Cardiac muscle cell (in vitro differentiated cells and primary cell): ENCODE measurements around the gene IL17RB. TPM values are rescaled to one million over a fixed set of nuclear protein-coding genes. Genes with fewer than 3 reads are reported as not detected.

Experiments used
- DNase-seq, 2 donors: peaks; one replicate each; pipeline versions ENCODE4 v3.0.0 to v3.0.0-alpha.2; 2010 to 2017; ENCODE audit warnings: low read depth in 1 of 2, low spot score in 1 of 2
- H3K27ac ChIP-seq: fragments of 200-600 bp; sonication (generic); 2 replicates; pipeline ENCODE4 v1.5.1; 2016
- H3K27me3 ChIP-seq: fragments of 200-600 bp; sonication (generic); 2 replicates; pipeline ENCODE4 v1.6.0; 2016; ENCODE audit warnings: control low read depth
- H3K36me3 ChIP-seq: fragments of 200-600 bp; sonication (generic); 2 replicates; pipeline ENCODE4 v1.5.1; 2016; ENCODE audit warnings: control low read depth
- H3K4me1 ChIP-seq: fragments of 200-600 bp; sonication (generic); 2 replicates; pipeline ENCODE4 v1.8.1; 2017; ENCODE audit warnings: low read depth, mild to moderate bottlenecking, mixed run types
- H3K4me3 ChIP-seq: fragments of 200-600 bp; sonication (generic); 2 replicates; pipeline ENCODE4 v1.5.1; 2016; ENCODE audit warnings: mild to moderate bottlenecking
- H3K9me3 ChIP-seq: fragments of 200-600 bp; sonication (generic); 2 replicates; pipeline ENCODE4 v1.5.1; 2017; ENCODE audit warnings: low read depth, mild to moderate bottlenecking, control low read depth
- polyA plus RNA-seq: library from polyadenylated mRNA; unstranded; fragments of >200 nt; fragmentation: Nextera tagmentation; extraction: Ambion mirVana; gene quantifications from 2 replicates; pipeline ENCODE4 v1.2.1, GENCODE V29; 2016
- total RNA-seq: library from RNA; depleted of rRNA; stranded (reverse); fragments of >200 nt; gene quantifications from 2 replicates; pipeline ENCODE4 v1.2.3, GENCODE V29; 2016
- TF ChIP-seq, protein P1 (sequence below): IDR thresholded peaks from 2 replicates; pipeline ENCODE4 v1.5.1; 2012; ENCODE audit warnings: low read depth, mild to moderate bottlenecking, low read length

Gene IL17RB, protein sequence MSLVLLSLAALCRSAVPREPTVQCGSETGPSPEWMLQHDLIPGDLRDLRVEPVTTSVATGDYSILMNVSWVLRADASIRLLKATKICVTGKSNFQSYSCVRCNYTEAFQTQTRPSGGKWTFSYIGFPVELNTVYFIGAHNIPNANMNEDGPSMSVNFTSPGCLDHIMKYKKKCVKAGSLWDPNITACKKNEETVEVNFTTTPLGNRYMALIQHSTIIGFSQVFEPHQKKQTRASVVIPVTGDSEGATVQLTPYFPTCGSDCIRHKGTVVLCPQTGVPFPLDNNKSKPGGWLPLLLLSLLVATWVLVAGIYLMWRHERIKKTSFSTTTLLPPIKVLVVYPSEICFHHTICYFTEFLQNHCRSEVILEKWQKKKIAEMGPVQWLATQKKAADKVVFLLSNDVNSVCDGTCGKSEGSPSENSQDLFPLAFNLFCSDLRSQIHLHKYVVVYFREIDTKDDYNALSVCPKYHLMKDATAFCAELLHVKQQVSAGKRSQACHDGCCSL
- total RNA-seq (8.4 and 13.1 TPM in 2 replicates), polyA plus RNA-seq (11.5 and 15.9 TPM in 2 replicates)

DNA sequence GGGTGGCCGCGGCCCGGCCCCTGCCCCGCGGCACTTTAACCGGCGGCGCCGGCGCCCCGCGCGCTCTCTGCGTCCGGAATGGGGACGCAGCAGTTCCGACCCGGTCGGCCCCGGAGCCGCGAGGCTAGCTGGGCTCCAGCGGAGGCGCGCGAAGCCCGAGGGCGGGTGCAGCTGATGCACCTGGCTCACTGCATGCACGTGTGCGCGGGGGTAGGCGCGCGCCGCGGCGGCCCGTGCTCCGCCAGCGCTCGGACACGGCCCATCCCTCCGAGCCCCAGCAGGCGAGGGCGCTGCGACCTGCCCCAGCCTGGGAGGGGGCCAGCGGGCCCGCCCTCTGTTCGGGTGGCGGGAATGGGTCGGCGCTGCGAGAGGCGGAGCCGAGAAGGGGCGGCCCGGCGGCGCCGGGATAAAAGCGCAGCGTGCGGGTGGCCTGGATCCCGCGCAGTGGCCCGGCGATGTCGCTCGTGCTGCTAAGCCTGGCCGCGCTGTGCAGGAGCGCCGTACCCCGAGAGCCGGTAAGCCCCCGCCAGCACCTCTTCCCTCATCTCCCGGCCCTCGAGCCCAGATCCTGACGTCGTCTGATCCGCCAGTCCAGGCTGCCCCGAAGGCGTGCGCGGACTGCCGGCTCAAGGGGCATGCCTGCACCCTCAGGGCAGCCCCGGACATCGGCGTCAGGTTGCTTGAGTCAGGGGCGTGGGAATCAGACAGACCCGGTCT lies at the start of gene IL17RB, which contains the start of gene CHDH:
TSS of gene IL17RB (plus strand) at position 435 of the 717 bp plus-strand sequence. CDS start at position 456, 21 bp downstream.
TSS of gene CHDH (minus strand) at position 286 of the 717 bp plus-strand sequence. CDS start 22,411 bp downstream, outside the sequence.
- H3K36me3 ChIP-seq, result no peaks in the 10 kb centered on the region
- TF ChIP-seq, protein P1, sequence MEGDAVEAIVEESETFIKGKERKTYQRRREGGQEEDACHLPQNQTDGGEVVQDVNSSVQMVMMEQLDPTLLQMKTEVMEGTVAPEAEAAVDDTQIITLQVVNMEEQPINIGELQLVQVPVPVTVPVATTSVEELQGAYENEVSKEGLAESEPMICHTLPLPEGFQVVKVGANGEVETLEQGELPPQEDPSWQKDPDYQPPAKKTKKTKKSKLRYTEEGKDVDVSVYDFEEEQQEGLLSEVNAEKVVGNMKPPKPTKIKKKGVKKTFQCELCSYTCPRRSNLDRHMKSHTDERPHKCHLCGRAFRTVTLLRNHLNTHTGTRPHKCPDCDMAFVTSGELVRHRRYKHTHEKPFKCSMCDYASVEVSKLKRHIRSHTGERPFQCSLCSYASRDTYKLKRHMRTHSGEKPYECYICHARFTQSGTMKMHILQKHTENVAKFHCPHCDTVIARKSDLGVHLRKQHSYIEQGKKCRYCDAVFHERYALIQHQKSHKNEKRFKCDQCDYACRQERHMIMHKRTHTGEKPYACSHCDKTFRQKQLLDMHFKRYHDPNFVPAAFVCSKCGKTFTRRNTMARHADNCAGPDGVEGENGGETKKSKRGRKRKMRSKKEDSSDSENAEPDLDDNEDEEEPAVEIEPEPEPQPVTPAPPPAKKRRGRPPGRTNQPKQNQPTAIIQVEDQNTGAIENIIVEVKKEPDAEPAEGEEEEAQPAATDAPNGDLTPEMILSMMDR, result no peak
- peak within 1 kb of the TSS; percentile 53 for H3K4me3 ChIP-seq
- no peaks in the 10 kb centered on the region for H3K9me3 ChIP-seq
- DNase-seq, result peak in 1 of 2 donors; percentile 74
- H3K4me1 ChIP-seq, result peaks cover 7% of the 10 kb centered on the region
- peak within 1 kb of the TSS; percentile 93 for H3K27ac ChIP-seq
- peaks cover 5% of the 10 kb centered on the region for H3K27me3 ChIP-seq

DNA sequence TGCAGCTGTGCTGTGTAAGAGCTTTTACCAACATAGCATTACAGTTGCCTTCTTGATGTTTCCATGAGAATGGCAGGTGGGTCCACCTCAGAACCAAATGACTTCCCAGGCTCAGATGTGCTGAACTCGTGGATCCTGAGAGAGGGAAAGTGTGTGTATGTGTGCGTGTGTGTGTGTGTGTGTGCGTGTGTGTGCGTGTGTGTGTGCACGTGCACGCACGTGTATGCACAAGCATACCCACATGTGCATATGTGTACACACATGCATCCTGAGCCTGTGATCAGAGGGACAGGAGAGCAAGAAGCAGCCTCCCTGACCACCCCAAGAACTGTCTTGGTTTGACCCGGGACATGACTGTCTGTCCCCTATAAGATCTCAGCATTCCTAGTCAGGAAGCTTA lies 48.2 kb upstream of the IL17RB start:
- no peaks in the 10 kb centered on the region for H3K9me3 ChIP-seq
- no peak overlapping the region for H3K27ac ChIP-seq
- no peaks in the 10 kb centered on the region for H3K27me3 ChIP-seq
- peaks cover 10% of the 10 kb centered on the region for H3K4me1 ChIP-seq
- H3K4me3 ChIP-seq, result no peak overlapping the region
- no peak for DNase-seq
- H3K36me3 ChIP-seq, result peaks cover 14% of the 10 kb centered on the region
- TF ChIP-seq, protein P1, result no peak

DNA sequence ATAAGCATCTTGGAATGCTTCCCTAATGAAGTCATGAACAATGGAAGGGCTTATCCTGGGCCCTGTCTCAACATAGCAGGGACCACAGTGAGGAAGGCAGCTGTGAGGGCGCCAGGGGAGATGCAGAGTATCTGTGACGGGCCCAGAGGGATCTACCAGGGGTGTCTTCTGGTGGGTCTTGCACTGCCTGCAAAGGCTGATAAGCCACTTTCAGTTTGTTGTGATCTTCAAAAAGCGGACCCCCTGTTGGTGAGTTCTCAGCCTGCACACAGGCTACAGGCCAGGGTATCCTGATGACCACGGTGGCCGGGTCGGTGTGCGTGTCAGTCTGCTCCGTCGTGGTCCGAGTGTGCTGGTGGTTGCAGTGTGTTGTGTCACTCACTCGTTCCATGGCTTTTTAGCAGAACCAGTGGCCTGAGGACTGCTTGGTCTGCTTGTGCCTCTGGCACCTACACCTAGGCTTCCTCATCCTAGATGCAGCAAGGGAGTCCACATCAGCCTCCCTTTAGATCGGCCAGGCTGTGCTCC lies 47.0 kb upstream of the IL17RB start:
- Histone ChIP-seq H3K27ac (no peak overlapping the region), H3K4me3 (no peak overlapping the region), H3K27me3 (no peaks in the 10 kb centered on the region), H3K36me3 (peaks cover 14% of the 10 kb centered on the region), H3K4me1 (peaks cover 10% of the 10 kb centered on the region), H3K9me3 (no peaks in the 10 kb centered on the region)
- TF ChIP-seq, protein P1, result no peak
- no peak for DNase-seq

DNA sequence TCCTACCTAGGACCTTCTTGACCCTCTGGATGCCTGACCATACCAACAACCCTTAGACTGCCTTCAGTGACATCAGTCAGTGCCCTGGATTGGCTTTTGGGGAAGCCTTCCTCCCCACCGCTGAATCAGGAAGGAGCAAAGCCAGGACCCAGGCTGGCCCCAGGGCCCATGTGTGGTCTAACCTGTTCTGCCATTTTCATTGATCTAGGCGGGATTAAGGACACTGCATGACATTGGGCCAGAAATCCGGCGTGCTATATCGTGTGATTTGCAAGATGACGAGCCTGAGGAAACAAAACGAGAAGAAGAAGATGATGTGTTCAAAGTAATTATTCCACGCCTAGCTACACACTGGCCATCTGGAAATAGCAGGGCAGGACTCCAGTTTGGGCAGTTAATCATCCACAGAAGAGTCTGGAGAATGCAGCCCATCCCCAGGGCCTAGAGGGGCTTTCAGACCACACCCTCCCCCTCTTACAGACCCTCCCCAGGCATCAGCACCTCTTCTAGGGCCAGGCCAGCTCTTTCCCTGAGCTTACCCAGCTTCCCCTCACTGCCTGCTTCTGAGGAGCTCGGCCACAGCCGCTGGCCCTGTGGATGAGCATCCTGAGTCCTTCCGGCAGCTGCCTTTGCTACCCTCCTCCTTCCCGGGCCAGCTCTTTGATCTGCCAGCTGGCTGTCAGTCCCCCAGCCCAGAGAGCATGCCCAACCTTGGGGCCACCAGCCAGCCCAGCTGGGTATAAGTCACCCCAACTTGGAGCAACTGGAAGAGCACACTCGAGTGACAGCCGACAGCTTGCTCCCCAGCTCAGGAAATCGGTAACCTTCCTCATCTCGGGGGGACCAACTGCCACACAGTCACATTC lies 46.1 kb upstream of the IL17RB start:
- Histone ChIP-seq H3K4me1 (peaks cover 12% of the 10 kb centered on the region), H3K9me3 (no peaks in the 10 kb centered on the region), H3K27me3 (no peaks in the 10 kb centered on the region), H3K27ac (no peak overlapping the region), H3K36me3 (peaks cover 14% of the 10 kb centered on the region), H3K4me3 (no peak overlapping the region)
- TF ChIP-seq, protein P1, result no peak
- no peak for DNase-seq

DNA sequence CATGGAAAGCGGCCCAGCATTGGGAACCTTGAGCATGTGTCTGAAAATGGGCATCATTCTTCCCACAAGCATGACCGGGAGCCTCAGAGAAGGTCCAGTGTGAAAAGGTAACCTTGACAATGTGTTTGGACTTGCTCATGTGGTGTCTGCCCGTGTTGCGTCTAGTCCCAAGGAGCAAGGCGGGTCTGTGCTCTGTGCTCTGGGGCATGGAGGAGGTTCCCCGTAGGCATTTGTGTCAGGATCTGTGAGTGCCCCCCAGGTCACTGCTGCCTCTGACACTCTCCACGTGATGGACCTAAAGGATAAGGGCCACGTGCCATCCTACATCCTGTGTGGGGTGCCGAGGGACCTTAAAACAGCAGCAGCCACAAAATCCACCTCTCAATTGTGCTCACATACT lies 45.0 kb upstream of the IL17RB start:
- H3K36me3 ChIP-seq, result peaks cover 14% of the 10 kb centered on the region
- TF ChIP-seq, protein P1, result no peak
- H3K27ac ChIP-seq, result no peak overlapping the region
- no peak overlapping the region for H3K4me3 ChIP-seq
- peaks cover 9% of the 10 kb centered on the region for H3K4me1 ChIP-seq
- DNase-seq, result no peak
- no peaks in the 10 kb centered on the region for H3K9me3 ChIP-seq
- H3K27me3 ChIP-seq, result no peaks in the 10 kb centered on the region
